Measurements from ENCODE around the gene AGBL1.

AGBL1 gene

GRCh38 chr15:86653344-86654197 lies 573.9 kb downstream of the AGBL1 start:
- Histone ChIP-seq H3K4me3 (replicated peaks; ENCODE audit: low read depth, low read length) (no peak overlapping the region), H3K27me3 (replicated peaks; ENCODE audit: control insufficient read depth, insufficient read depth, low read length) (no peaks in the 10 kb centered on the region), H3K36me3 (ENCODE audit: control insufficient read depth, insufficient read depth, low read length) (no peaks in the 10 kb centered on the region)
- no peak for DNase-seq (ENCODE audit: extremely low read depth, insufficient read length)
- TF ChIP-seq CTCF (IDR thresholded peaks at IDR 0.05; ENCODE audit: insufficient read depth, low read length, poor library complexity, severe bottlenecking) = no peak

DNA sequence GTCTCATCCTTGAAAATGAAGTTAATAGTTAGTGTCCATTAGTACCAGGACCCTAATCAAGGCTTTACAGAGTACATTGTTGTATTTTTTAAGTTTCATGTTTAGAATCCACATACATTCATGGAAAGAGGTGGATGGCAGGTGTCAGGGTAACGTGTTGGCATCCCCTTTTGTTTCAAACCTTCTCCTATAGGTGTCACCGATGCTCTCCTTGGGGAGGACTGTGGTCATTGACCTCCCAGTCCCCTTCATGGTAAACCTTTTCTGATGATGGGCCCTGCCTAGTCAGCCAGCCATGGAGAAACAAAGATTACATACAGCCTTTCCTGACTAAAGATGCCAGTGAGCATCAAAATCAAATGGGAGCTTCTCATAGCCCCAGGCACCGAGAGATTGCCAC lies 574.8 kb downstream of the AGBL1 start:
- Histone ChIP-seq H3K4me3 (replicated peaks; ENCODE audit: low read depth, low read length) (no peak overlapping the region), H3K27me3 (replicated peaks; ENCODE audit: control insufficient read depth, insufficient read depth, low read length) (no peaks in the 10 kb centered on the region), H3K36me3 (ENCODE audit: control insufficient read depth, insufficient read depth, low read length) (no peaks in the 10 kb centered on the region)
- TF ChIP-seq CTCF (IDR thresholded peaks at IDR 0.05; ENCODE audit: insufficient read depth, low read length, poor library complexity, severe bottlenecking) = no peak
- no peak for DNase-seq (ENCODE audit: extremely low read depth, insufficient read length)

GRCh38 chr15:86657305-86657704 lies 577.6 kb downstream of the AGBL1 start:
- DNase-seq (ENCODE audit: extremely low read depth, insufficient read length) = no peak
- H3K36me3 ChIP-seq (ENCODE audit: control insufficient read depth, insufficient read depth, low read length) = no peaks in the 10 kb centered on the region
- H3K4me3 ChIP-seq (replicated peaks; ENCODE audit: low read depth, low read length) = no peak overlapping the region
- no peaks in the 10 kb centered on the region for H3K27me3 ChIP-seq (replicated peaks; ENCODE audit: control insufficient read depth, insufficient read depth, low read length)
- no peak for TF ChIP-seq CTCF (IDR thresholded peaks at IDR 0.05; ENCODE audit: insufficient read depth, low read length, poor library complexity, severe bottlenecking)

GRCh38 chr15:86659724-86660411 lies 580.2 kb downstream of the AGBL1 start:
- DNase-seq (ENCODE audit: extremely low read depth, insufficient read length) = no peak
- Histone ChIP-seq H3K36me3 (ENCODE audit: control insufficient read depth, insufficient read depth, low read length) (no peaks in the 10 kb centered on the region), H3K4me3 (replicated peaks; ENCODE audit: low read depth, low read length) (no peak overlapping the region), H3K27me3 (replicated peaks; ENCODE audit: control insufficient read depth, insufficient read depth, low read length) (no peaks in the 10 kb centered on the region)
- no peak for TF ChIP-seq CTCF (IDR thresholded peaks at IDR 0.05; ENCODE audit: insufficient read depth, low read length, poor library complexity, severe bottlenecking)

DNA sequence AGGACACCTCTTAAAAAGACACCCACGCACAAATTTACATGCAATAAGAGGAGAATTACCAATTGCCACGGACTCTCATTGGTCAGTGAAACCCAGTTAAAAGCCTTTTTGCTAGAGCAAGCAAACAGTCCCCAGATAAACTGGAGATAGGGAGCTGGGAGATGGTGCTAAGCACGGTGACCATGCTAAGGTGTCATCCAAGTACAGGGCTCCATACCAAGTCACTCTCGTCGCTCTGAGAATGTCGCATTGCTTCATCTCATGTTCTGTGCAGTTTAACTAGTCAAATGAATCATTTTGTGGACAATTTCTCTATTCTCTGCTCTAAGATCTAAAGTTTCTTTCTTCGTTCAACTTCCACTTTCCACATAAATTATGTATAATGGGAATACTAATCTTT lies 581.9 kb downstream of the AGBL1 start:
- no peak for TF ChIP-seq CTCF (IDR thresholded peaks at IDR 0.05; ENCODE audit: insufficient read depth, low read length, poor library complexity, severe bottlenecking)
- Histone ChIP-seq H3K36me3 (ENCODE audit: control insufficient read depth, insufficient read depth, low read length) (no peaks in the 10 kb centered on the region), H3K4me3 (replicated peaks; ENCODE audit: low read depth, low read length) (no peak overlapping the region), H3K27me3 (replicated peaks; ENCODE audit: control insufficient read depth, insufficient read depth, low read length) (no peaks in the 10 kb centered on the region)
- no peak for DNase-seq (ENCODE audit: extremely low read depth, insufficient read length)
